ENCODE measurements around the gene CHIA.
"Not testable (repeated sequence)": the region's sequence is repeated elsewhere in the genome, so short reads cannot be mapped to it uniquely, and the experiment has no call there.

CHIA gene

GRCh38 chr1:111286912-111287311, 3.7 kb upstream of the CHIA start:
- no peak for DNase-seq

DNA sequence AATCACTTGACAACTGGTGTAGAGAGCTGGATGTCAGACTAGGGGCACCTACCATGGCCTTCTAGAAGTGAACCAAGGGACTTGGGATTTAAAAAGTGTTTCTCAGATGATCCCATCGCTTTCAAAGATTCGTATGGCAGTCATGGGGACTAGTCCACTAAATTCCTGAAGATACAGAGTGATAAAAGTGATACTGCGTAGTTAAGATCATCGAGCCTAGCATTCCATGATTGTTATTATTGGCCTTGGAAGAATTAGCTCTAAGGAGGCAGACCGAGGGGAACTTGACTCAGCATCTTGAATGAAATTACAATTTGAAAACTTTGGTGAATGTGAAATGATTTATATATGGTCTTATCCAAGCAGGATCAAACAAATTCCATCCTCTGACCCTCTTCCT, 1.3 kb upstream of the CHIA start:
- no peak for DNase-seq

- no peak for DNase-seq
Observed at GRCh38 chr1:111290104-111290503, 547 bp upstream of the CHIA start.

GRCh38 chr1:111294390-111294789, 3.7 kb downstream of the CHIA start:
- DNase-seq, result no peak

GRCh38 chr1:111302374-111302773, 11.7 kb downstream of the CHIA start:
- no peak for DNase-seq

DNA sequence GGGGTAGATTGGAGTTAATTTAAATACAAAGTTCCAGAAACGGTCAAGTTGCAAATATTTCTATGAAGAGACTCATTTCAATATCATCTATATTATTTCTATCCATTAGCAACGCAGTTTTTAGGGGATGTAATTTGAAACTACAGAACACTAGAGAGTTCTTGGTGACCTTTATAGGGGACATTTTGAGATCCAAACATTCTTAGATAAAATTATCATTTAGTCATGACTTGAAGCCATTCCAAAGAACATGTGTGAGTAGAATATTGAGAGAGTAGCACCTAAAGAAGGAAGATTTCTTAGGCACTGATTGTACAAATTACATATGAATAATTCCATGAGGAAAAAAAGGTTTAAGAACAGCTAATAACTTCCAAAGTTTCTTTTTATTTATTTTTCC, 19.0 kb downstream of the CHIA start:
- DNase-seq, result no peak

DNA sequence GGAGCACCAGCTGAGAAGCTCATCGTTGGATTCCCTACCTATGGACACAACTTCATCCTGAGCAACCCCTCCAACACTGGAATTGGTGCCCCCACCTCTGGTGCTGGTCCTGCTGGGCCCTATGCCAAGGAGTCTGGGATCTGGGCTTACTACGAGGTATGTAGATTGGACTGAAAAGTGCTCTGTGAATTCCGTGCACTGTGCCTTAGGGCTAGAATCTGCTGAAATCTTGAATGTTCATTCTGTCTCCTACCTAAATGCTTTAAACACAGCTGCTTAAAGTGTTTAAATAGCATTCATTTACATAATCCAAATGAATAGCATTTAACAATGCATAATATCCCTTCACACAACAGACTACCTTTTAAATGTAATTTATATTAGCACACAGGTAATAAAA, 27.9 kb downstream of the CHIA start:
- DNase-seq, result no peak

DNA sequence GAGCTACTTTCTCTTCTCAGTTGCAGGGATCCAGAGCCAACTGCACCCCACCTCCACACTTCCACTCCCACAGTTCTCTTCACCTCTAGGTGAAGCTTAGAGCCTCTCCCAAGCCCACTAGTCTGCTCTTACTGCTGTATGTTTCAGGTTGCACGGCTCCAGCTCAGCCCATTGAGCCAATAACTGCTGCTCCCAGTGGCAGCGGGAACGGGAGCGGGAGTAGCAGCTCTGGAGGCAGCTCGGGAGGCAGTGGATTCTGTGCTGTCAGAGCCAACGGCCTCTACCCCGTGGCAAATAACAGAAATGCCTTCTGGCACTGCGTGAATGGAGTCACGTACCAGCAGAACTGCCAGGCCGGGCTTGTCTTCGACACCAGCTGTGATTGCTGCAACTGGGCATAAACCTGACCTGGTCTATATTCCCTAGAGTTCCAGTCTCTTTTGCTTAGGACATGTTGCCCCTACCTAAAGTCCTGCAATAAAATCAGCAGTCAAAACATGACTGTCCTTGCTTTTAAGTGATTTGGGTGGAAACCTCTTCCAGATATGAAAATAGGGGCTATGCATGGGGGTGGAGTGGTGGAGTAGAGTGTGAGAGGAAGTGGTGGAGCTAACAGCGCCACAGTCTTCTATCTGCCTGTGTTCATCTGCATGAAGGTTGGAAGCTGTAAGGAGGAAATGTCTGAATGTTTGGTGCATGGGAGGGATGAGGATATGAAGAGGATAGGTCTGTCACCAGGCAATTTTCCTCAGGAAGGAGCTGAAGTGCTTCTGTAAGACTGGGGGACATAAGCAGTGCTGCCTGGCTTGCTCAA, 29.6 kb downstream of the CHIA start:
- DNase-seq, result no peak

GRCh38 chr1:111323231-111323630, 32.6 kb downstream of the CHIA start:
- DNase-seq, result no peak

- no peak for DNase-seq
Observed at GRCh38 chr1:111332190-111332589, 41.5 kb downstream of the CHIA start.

DNA sequence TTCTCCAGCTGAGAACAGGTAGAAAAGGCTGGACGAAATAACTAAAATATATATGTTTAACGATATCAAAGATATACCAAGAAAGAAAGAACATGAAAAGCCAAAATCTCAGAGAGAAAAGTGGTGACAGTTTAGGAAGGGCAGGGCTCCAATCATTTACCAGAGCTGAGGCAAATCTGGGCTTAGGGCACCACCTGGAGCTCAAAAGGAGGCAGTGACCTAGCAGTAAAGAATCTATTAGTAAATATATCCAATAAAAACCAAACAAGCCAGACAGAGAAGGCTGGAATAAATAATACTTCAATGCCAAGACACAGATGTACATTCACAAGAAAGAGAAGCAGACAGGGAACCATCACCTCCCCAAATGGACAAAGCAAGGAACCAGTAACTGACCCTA, 43.5 kb downstream of the CHIA start:
- DNase-seq, result peak; percentile 17 to 59 (median 43)

- DNase-seq, result not testable (repeated sequence)
Observed at GRCh38 chr1:111335214-111335877, 44.7 kb downstream of the CHIA start.

DNA sequence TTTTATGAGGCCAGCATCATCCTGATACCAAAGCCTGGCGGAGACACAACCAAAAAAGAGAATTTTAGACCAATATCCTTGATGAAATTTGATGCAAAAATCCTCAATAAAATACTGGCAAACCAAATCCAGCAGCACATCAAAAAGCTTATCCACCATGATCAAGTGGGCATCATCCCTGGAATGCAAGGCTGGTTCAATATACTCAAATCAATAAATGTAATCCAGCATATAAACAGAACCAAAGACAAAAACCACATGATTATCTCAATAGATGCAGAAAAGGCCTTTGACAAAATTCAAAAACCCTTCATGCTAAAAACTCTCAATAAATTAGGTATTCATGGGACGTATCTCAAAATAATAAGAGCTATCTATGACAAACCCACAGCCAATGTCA, 48.2 kb downstream of the CHIA start:
- not testable (repeated sequence) for DNase-seq

GRCh38 chr1:111346089-111346885, 55.6 kb downstream of the CHIA start:
- DNase-seq, result peak; percentile 78 to 88 (median 86)

DNA sequence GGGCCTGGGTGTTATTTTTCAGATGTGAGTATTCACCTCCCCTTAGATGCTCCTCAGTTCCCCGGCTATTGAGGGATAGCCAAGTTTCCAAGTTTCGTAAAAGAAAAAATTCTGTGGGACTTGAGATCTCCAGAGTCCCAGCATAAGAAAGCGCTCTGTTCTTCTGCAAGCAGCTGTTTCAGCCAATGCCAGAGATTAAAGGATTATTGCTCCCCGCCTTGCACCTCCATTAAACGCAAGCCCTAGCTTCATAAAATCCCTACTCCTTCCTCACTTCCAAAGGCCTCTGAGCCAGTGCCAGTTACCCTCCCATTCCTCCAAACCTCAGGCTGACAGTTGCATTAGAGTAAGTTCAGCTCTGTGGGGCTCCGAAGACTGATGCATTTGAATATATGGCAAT, 56.4 kb downstream of the CHIA start:
- no peak for DNase-seq

GRCh38 chr1:111351700-111352099, 61.0 kb downstream of the CHIA start:
- no peak for DNase-seq

DNA sequence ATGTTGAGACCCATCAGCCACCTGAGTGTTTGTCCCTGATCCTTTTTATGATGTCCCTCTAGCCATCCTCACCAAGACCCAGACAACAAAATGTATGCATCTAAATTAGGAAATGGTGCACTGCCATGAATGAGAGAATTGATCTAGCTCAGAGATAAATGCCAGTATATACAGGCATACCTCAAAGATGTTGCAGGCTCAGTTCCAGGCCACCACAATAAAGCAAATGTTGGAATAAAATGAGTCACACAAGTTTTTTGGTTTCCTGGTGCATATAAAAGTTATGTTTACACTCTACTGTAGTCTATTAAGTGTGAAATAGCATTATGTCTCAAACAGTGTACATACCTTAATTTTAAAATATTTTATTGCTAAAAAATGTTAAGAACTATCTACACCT, 63.9 kb downstream of the CHIA start:
- peak in 1 of 5 donors; percentile 21 for DNase-seq

GRCh38 chr1:111358964-111359363, 68.3 kb downstream of the CHIA start:
- no peak for DNase-seq

DNA sequence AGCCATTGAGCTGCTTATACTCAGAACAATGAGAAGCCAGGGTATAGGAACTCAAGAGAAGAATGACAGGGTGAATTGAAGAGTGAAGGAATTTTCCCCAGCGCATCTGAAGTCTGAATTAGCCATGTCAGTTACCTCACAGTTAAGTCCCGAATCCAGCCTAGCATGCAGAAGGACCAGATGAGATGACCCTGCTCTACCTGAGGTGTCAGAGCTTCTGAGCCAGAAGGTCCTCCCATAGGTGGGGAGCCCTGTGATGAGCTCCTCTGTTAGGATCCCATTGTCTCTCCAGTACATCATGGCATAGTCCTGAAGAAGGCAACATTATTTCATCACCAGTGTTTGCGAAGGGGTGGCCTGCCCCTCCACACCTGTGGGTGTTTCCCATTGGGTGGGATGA, 68.7 kb downstream of the CHIA start:
- DNase-seq, result no peak

GRCh38 chr1:111360257-111360656, 69.6 kb downstream of the CHIA start:
- DNase-seq, result not testable (repeated sequence)

- DNase-seq, result no peak
Observed at GRCh38 chr1:111361761-111362160, 71.1 kb downstream of the CHIA start.

DNA sequence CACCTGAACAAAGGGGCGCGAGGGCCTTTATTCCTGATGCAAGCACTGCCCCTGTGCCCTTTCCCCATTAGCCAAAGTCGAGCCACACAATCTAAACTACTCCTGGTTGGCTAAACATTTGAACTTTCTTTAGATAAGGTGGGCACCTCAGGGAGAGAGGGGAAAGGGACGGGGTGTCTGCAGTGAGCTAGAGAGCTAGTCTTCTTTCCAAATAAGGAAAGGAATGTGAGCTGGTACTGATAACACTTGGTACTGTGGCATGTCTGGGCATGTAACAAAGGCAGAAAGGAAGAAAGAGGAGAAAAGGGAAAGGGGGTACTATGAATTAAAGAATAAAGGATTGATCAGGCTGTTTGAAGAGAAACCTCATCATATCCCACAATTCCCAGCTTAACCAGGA, 74.0 kb downstream of the CHIA start:
- DNase-seq, result no peak

DNA sequence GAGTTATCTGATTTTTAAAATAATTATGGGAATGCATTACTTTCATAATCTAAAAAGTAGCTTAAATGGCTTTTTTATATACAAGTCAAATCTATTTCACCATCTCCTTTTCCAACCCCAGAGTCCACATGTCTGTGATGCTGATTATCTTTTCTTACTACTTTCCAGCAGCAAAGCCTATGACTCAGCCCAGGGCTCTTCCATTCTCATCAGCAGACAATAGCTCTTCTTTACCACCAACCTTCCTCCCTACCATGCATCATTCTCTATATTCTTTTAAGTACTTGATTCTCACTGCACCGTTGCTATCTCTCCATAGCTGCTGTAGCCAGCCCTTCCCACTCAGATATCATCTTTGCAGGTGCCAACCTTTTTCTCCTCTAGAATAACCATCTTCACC, 75.6 kb downstream of the CHIA start:
- no peak for DNase-seq

GRCh38 chr1:111369177-111369576, 78.5 kb downstream of the CHIA start:
- no peak for DNase-seq

Measured in T-helper 1 cell (primary cell).